ENCODE results near the gene STIL. TPM values are rescaled to one million over a fixed set of nuclear protein-coding genes. Genes with fewer than 3 reads are reported as not detected.
A peak's percentile ranks its signal among the peaks of the same experiment; 100 is the strongest.

STIL gene
- total and polyA plus RNA-seq, 2 of the 13 experiments (the other 11 are each of a cell fraction or from before 2014, with no cell fraction given), result 13.7 to 18.6 TPM

DNA sequence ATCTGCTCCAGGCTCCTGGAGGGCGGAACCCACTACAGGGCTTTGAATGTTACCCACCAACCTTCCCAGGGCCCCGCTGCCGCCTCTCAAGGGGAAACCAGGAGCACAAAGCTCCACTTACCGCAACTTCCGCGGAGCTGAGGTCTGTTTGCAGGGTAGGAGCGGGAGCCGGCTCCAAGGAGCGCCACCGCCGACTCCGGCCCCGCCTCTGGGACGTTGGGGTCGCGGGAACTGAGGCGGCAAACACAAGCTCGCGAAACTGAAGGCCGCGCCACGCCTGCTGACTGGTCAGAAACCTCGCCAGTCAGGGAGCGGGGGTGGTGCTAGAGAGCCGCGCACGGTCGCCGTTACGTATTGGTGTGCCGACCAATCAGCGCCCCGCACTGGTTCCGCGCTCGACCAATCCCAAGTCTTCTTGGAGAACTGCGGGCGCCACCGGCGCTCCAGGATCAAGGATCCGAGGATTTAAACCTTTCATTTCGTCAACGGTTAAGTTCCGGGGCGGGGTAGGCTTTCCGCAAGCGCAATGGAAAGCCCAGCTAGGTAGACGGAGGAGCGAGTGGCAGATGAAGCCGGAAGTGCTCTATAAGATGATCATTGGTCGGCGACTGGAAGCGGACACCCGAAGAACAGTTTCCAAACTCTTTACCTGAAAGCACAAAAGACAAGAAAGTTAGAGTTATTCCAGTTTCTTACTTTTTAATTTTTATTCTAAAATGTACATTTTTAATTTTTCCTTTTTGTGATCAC, at the start of gene STIL (continued):
- TF ChIP-seq SP2 (CRISPR knock-in tag; IDR thresholded peaks at IDR 0.05) (peak; percentile 90), TAF1 (CRISPR knock-in tag; IDR thresholded peaks at IDR 0.05) (peak; percentile 74), ZNF839 (CRISPR knock-in tag; IDR thresholded peaks at IDR 0.05; ENCODE audit: borderline replicate concordance) (no peak), NAIF1 (CRISPR knock-in tag; IDR thresholded peaks at IDR 0.05; ENCODE audit: borderline replicate concordance) (peak; percentile 90; the same call in 1 of the 2 replicates), GRHL1 (CRISPR knock-in tag; conservative IDR thresholded peaks at IDR 0.05) (no peak), HOXD1 (CRISPR knock-in tag; IDR thresholded peaks at IDR 0.05) (0 out of 2 replicates have a peak, but pooled peaks have one; percentile 51), PHF20 (CRISPR knock-in tag; IDR thresholded peaks at IDR 0.05) (peak; percentile 82), MLXIP (CRISPR knock-in tag; IDR thresholded peaks at IDR 0.05; ENCODE audit: borderline replicate concordance) (no peak), ZNF468 (CRISPR knock-in tag; IDR thresholded peaks at IDR 0.05) (peak; percentile 71; the same call in 1 of the 2 replicates), ZMAT3 (CRISPR knock-in tag; conservative IDR thresholded peaks at IDR 0.05) (peak; percentile 49; the same call in 1 of the 2 replicates), FLYWCH1 (CRISPR knock-in tag; IDR thresholded peaks at IDR 0.05) (peak; percentile 93; the same call in 1 of the 2 replicates), SSRP1 (CRISPR knock-in tag; IDR thresholded peaks at IDR 0.05) (no peak), ZNF772 (CRISPR knock-in tag; IDR thresholded peaks at IDR 0.05) (0 out of 2 replicates have a peak, but pooled peaks have one; percentile 82), ZNF781 (CRISPR knock-in tag; IDR thresholded peaks at IDR 0.05; ENCODE audit: borderline replicate concordance, not compliant biosample characterization) (peak; percentile 40), SMYD3 (CRISPR knock-in tag; IDR thresholded peaks at IDR 0.05) (peak; percentile 62; the same call in 1 of the 2 replicates)
- TF ChIP-seq, protein P1, sequence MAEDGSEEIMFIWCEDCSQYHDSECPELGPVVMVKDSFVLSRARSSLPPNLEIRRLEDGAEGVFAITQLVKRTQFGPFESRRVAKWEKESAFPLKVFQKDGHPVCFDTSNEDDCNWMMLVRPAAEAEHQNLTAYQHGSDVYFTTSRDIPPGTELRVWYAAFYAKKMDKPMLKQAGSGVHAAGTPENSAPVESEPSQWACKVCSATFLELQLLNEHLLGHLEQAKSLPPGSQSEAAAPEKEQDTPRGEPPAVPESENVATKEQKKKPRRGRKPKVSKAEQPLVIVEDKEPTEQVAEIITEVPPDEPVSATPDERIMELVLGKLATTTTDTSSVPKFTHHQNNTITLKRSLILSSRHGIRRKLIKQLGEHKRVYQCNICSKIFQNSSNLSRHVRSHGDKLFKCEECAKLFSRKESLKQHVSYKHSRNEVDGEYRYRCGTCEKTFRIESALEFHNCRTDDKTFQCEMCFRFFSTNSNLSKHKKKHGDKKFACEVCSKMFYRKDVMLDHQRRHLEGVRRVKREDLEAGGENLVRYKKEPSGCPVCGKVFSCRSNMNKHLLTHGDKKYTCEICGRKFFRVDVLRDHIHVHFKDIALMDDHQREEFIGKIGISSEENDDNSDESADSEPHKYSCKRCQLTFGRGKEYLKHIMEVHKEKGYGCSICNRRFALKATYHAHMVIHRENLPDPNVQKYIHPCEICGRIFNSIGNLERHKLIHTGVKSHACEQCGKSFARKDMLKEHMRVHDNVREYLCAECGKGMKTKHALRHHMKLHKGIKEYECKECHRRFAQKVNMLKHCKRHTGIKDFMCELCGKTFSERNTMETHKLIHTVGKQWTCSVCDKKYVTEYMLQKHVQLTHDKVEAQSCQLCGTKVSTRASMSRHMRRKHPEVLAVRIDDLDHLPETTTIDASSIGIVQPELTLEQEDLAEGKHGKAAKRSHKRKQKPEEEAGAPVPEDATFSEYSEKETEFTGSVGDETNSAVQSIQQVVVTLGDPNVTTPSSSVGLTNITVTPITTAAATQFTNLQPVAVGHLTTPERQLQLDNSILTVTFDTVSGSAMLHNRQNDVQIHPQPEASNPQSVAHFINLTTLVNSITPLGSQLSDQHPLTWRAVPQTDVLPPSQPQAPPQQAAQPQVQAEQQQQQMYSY (CRISPR knock-in tag; IDR thresholded peaks at IDR 0.05), result 0 out of 2 replicates have a peak, but pooled peaks have one; percentile 20
- TF ChIP-seq, protein P2, sequence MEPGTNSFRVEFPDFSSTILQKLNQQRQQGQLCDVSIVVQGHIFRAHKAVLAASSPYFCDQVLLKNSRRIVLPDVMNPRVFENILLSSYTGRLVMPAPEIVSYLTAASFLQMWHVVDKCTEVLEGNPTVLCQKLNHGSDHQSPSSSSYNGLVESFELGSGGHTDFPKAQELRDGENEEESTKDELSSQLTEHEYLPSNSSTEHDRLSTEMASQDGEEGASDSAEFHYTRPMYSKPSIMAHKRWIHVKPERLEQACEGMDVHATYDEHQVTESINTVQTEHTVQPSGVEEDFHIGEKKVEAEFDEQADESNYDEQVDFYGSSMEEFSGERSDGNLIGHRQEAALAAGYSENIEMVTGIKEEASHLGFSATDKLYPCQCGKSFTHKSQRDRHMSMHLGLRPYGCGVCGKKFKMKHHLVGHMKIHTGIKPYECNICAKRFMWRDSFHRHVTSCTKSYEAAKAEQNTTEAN (CRISPR knock-in tag; conservative IDR thresholded peaks at IDR 0.05), result no peak
- TF ChIP-seq, protein P3, sequence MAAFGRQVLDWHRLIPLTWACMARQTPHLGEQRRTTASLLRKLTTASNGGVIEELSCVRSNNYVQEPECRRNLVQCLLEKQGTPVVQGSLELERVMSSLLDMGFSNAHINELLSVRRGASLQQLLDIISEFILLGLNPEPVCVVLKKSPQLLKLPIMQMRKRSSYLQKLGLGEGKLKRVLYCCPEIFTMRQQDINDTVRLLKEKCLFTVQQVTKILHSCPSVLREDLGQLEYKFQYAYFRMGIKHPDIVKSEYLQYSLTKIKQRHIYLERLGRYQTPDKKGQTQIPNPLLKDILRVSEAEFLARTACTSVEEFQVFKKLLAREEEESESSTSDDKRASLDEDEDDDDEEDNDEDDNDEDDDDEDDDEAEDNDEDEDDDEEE (CRISPR knock-in tag; IDR thresholded peaks at IDR 0.05), result no peak

Measured in HepG2 (cell line).